Thymus (tissue), 11 donors: ENCODE results near the gene ADCY10. TPM values are rescaled to one million over a fixed set of nuclear protein-coding genes. Genes with fewer than 3 reads are reported as not detected.
"Not testable (repeated sequence)": the region's sequence is repeated elsewhere in the genome, so short reads cannot be mapped to it uniquely, and the experiment has no call there.

Source experiments
- DNase-seq, 9 donors: peaks; one replicate each; pipeline ENCODE4 v3.0.0-alpha.2; 2013; ENCODE audit warnings: low spot score in 9 of 9, low read depth in 6 of 9, missing footprints in 1 of 9
- H3K27ac ChIP-seq, 2 donors: one replicate each; pipeline ENCODE4 v1.5.1; 2013; ENCODE audit warnings: control low read depth in 1 of 2, low read depth in 1 of 2, low read length in 1 of 2, mild to moderate bottlenecking in 1 of 2, moderate library complexity in 1 of 2
- H3K27me3 ChIP-seq, 2 donors: one replicate each; pipeline ENCODE4 v1.5.1; 2013; ENCODE audit warnings: low read length in 1 of 2; ENCODE audit not compliant: control insufficient read depth in 2 of 2, insufficient read depth in 1 of 2
- H3K36me3 ChIP-seq, 2 donors: one replicate each; pipeline ENCODE4 v1.5.1; 2013; ENCODE audit warnings: low read length in 1 of 2, mild to moderate bottlenecking in 1 of 2, moderate library complexity in 1 of 2; ENCODE audit not compliant: control insufficient read depth in 2 of 2, insufficient read depth in 2 of 2
- H3K4me1 ChIP-seq, 2 donors: one replicate each; pipeline ENCODE4 v1.5.1; 2013; ENCODE audit warnings: low read length in 2 of 2; ENCODE audit not compliant: control insufficient read depth in 2 of 2, insufficient read depth in 2 of 2
- H3K4me3 ChIP-seq, 2 donors: one replicate each; pipeline ENCODE4 v1.5.1; 2013; ENCODE audit warnings: low read length in 2 of 2, control low read depth in 1 of 2, mild to moderate bottlenecking in 1 of 2
- H3K9me3 ChIP-seq, 2 donors: one replicate each; pipeline ENCODE4 v1.5.1; 2013; ENCODE audit warnings: low read length in 1 of 2, mild to moderate bottlenecking in 1 of 2; ENCODE audit not compliant: control insufficient read depth in 2 of 2, insufficient read depth in 1 of 2
- WGBS: extraction: QIAGEN DNeasy Blood & Tissue Kit; methylation state at CpG from one replicate; pipeline ENCODE4 v1.1.7; 2013; 5-methylcytosine and 5-hydroxymethylcytosine counted together
- polyA plus RNA-seq: library from polyadenylated mRNA; stranded (reverse); fragments of 200-250 nt; gene quantifications from one replicate; pipeline ENCODE4 v1.2.3, GENCODE V29; 2013
- total RNA-seq: library from RNA; stranded (reverse); fragments of 120-200 nt; gene quantifications from one replicate; pipeline ENCODE4 v1.2.4, GENCODE V29; 2013
- donor health status: healthy.

The ADCY10 gene
- total and polyA plus RNA-seq, 2 donors, result 0.09 to 0.30 TPM

GRCh38 chr1:167928919-167929318, 15.0 kb upstream of the ADCY10 start:
- WGBS, result 98% methylated on average over 9 of the region's 9 CpGs
- not testable (repeated sequence) for DNase-seq

GRCh38 chr1:167928457-167928852, 14.5 kb upstream of the ADCY10 start:
- Histone ChIP-seq H3K4me3 (no peak overlapping the region), H3K4me1 (no peaks in the 10 kb centered on the region), H3K27me3 (no peaks in the 10 kb centered on the region), H3K9me3 (no peaks in the 10 kb centered on the region), H3K36me3 (no peaks in the 10 kb centered on the region), H3K27ac (no peak overlapping the region)
- DNase-seq, result no peak
- over 99% methylated on average over 2 of the region's 2 CpGs for WGBS

More at GRCh38 chr1:167928919-167929318, 15.0 kb upstream of the ADCY10 start:
- not testable (repeated sequence) for H3K27me3 ChIP-seq, H3K27ac ChIP-seq, H3K9me3 ChIP-seq, H3K4me1 ChIP-seq, H3K4me3 ChIP-seq, H3K36me3 ChIP-seq

- H3K27me3 ChIP-seq, result no peaks in the 10 kb centered on the region
- DNase-seq, result no peak
- H3K36me3 ChIP-seq, result no peaks in the 10 kb centered on the region
- H3K27ac ChIP-seq, result no peak overlapping the region
- H3K9me3 ChIP-seq, result no peaks in the 10 kb centered on the region
- H3K4me1 ChIP-seq, result no peaks in the 10 kb centered on the region
- WGBS, result 92% methylated on average over 4 of the region's 4 CpGs
- no peak overlapping the region for H3K4me3 ChIP-seq
Observed at GRCh38 chr1:167927046-167927754, 13.3 kb upstream of the ADCY10 start.

GRCh38 chr1:167926486-167926997, 12.6 kb upstream of the ADCY10 start:
- Histone ChIP-seq H3K36me3 (no peaks in the 10 kb centered on the region), H3K27ac (no peak overlapping the region), H3K4me3 (no peak overlapping the region), H3K9me3 (no peaks in the 10 kb centered on the region), H3K4me1 (no peaks in the 10 kb centered on the region), H3K27me3 (no peaks in the 10 kb centered on the region)
- WGBS, result 98% methylated on average over 6 of the region's 6 CpGs
- no peak for DNase-seq

GRCh38 chr1:167924543-167925231, 10.8 kb upstream of the ADCY10 start:
- no peak for DNase-seq
- WGBS, result 99% methylated on average over 2 of the region's 2 CpGs
- H3K4me1 ChIP-seq, result no peaks in the 10 kb centered on the region

DNA sequence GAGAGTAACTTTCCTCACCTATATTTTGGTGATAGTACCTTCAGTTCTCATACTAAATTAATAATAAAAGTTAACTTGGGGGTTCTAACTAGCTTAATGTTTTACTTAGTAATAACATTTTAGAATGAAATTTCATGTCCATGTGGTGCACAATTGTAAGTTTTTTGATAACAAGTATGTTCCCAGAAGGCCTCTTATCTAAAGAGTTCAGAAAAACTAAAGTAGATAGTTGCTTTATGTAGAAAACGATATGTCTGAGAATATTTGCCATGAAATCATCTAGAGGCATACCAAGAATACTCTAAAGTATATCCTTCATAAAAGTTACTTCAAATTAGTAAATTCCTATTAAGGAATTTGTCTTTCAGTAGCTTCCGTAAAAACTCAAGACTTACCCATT, 10.2 kb upstream of the ADCY10 start:
- H3K9me3 ChIP-seq, result no peaks in the 10 kb centered on the region
- no peak overlapping the region for H3K4me3 ChIP-seq
- 98% methylated on average over 2 of the region's 2 CpGs for WGBS
- H3K4me1 ChIP-seq, result no peaks in the 10 kb centered on the region
- DNase-seq, result no peak
- H3K27me3 ChIP-seq, result no peaks in the 10 kb centered on the region
- no peak overlapping the region for H3K27ac ChIP-seq
- H3K36me3 ChIP-seq, result no peaks in the 10 kb centered on the region

More at GRCh38 chr1:167924543-167925231, 10.8 kb upstream of the ADCY10 start:
- H3K27ac ChIP-seq, result no peak overlapping the region
- no peaks in the 10 kb centered on the region for H3K27me3 ChIP-seq
- no peaks in the 10 kb centered on the region for H3K9me3 ChIP-seq
- H3K36me3 ChIP-seq, result no peaks in the 10 kb centered on the region
- no peak overlapping the region for H3K4me3 ChIP-seq

DNA sequence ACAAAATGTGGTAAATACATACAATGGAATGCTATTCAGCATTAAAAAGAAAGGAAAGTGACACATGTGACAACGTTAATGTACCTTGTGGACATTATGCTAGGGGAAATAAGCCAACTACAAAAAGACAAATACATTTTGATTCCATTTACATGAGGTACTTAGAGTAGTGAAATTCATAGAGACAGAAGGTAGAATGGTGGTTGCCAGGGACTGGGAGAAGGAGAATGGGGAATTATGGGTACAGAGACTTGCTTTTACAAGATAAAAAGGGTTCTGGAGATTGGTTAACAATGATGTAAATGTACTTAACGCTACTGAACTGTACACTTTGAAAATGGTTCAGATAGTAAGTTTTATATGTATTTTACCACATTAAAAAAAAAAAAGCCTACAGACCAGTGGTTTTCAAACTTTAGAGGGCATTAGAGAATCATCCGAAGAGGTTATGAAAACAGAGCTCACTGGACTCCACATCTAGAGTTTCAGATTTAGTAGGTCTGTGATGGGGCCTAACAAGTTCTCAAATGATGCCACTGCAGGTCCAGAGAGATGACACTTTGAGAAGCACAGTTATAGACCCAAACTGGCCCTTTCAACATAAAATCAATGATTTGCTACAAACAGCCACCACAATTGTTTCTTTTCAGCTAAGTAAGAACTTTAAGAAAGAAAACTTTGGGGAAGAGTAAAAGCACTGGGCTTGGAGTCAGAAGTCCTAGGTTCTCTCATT, 9.6 kb upstream of the ADCY10 start:
- WGBS, result 97% methylated on average over 3 of the region's 3 CpGs
- H3K4me1 ChIP-seq, result no peaks in the 10 kb centered on the region
- no peaks in the 10 kb centered on the region for H3K36me3 ChIP-seq
- no peak for DNase-seq
- no peaks in the 10 kb centered on the region for H3K27me3 ChIP-seq
- H3K27ac ChIP-seq, result no peak overlapping the region
- no peak overlapping the region for H3K4me3 ChIP-seq
- no peaks in the 10 kb centered on the region for H3K9me3 ChIP-seq

DNA sequence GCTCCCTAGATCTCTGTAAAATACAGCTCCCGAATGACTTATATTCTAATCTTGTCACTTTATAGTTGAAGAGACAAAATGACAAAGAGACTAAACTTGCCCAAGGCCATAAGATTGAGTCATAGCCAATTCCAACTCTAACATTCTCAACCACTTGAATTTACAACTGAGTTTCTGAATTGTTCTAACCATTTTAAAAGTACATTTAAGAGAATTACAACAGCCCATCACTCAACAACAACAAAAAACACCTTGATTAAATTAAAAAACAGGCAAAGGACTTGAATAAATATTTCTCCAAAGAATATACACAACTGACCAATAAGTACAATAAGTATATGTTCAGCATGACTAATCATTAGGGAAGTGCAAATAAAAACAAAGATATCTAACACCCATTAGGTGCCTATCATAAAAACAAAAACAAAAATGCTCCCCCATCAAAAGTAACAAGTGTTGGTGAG, 8.7 kb upstream of the ADCY10 start:
- H3K4me3 ChIP-seq, result no peak overlapping the region
- no peaks in the 10 kb centered on the region for H3K9me3 ChIP-seq
- no peak overlapping the region for H3K27ac ChIP-seq
- DNase-seq, result no peak
- H3K36me3 ChIP-seq, result no peaks in the 10 kb centered on the region
- H3K4me1 ChIP-seq, result no peaks in the 10 kb centered on the region
- H3K27me3 ChIP-seq, result no peaks in the 10 kb centered on the region
- 95% methylated on average over 1 of the region's 1 CpG for WGBS

DNA sequence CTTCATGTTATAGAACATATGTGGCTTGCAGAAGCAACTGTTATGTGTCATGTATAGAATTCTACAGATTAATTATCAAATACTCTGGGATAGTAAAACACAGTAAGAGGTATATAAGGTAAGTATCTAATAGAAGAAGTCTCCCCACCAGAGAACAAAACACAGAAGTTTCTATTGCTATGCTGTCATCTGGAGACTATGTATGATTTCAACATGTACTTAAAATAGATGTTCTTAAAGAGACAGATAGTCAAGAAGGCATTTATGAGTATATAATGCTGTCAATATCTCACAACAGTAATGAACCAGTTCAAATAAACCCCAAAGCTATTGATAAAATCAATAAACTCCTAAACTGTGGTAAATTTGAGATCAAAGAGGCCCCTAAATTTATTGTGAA, 8.1 kb upstream of the ADCY10 start:
- no peak for DNase-seq
- Histone ChIP-seq H3K36me3 (peaks cover 0 to 2% of the 10 kb centered on the region in 2 donors), H3K27me3 (no peaks in the 10 kb centered on the region), H3K4me1 (no peaks in the 10 kb centered on the region), H3K9me3 (no peaks in the 10 kb centered on the region), H3K27ac (no peak overlapping the region), H3K4me3 (no peak overlapping the region)
